ENCODE data around the gene SCIMP.

GRCh38 chr17:5260542-5260941 lies 25.9 kb upstream of the SCIMP start:
- TF ChIP-seq, protein P1, sequence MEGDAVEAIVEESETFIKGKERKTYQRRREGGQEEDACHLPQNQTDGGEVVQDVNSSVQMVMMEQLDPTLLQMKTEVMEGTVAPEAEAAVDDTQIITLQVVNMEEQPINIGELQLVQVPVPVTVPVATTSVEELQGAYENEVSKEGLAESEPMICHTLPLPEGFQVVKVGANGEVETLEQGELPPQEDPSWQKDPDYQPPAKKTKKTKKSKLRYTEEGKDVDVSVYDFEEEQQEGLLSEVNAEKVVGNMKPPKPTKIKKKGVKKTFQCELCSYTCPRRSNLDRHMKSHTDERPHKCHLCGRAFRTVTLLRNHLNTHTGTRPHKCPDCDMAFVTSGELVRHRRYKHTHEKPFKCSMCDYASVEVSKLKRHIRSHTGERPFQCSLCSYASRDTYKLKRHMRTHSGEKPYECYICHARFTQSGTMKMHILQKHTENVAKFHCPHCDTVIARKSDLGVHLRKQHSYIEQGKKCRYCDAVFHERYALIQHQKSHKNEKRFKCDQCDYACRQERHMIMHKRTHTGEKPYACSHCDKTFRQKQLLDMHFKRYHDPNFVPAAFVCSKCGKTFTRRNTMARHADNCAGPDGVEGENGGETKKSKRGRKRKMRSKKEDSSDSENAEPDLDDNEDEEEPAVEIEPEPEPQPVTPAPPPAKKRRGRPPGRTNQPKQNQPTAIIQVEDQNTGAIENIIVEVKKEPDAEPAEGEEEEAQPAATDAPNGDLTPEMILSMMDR (IDR thresholded peaks at IDR 0.05) = no peak
- TF ChIP-seq EZH2 (IDR thresholded peaks at IDR 0.05; ENCODE audit: borderline replicate concordance, insufficient read depth, low read depth, low read length, poor library complexity, severe bottlenecking) = no peak
